Left cardiac atrium (tissue), 4 donors: Measurements from ENCODE around the gene TIFAB. TPM values are rescaled to one million over a fixed set of nuclear protein-coding genes. Genes with fewer than 3 reads are reported as not detected.

ENCODE experiments used
- ATAC-seq, 2 donors: fragments of 200-7000 bp; cut with Tn5 transposase; one replicate each; pipeline ENCODE4 v1.9.1; 2020; ENCODE audit warnings: mild to moderate bottlenecking in 2 of 2, moderate library complexity in 2 of 2
- DNase-seq: peaks from one replicate; pipeline ENCODE4 v3.0.0-alpha.2; 2020
- intact Hi-C, 2 donors: fragments of 100-400 bp; cut with DNase I; formaldehyde crosslinking; loops; one replicate each; pipeline versions ENCODE4 v1.14.1 to v1.15.1; 2022 to 2023
- total RNA-seq, 2 donors: library from RNA; stranded (reverse); fragmentation: NEBNext Ultra II Directional; extraction: Animal tissue kit (Norgen Biotek cat#: 25700); gene quantifications; one replicate each; pipeline ENCODE4 v1.2.1, GENCODE V29; 2021
- donor health status: DM: no; HTN: yes; CAD: no.
- donor health status: DM: no; HTN: yes; CAD: no; lungs with severe emphysema.
- donor health status: DM: yes; HTN: yes; CAD: no.
- donor health status: Dilated cardiomyopathy.

Gene TIFAB
- total RNA-seq, 2 donors from 2014 or later, result not detected

- no peak for ATAC-seq
- intact Hi-C loops, result no loop called here
- no peak for DNase-seq
These were observed 5.5 kb downstream of the TIFAB start for GRCh38 chr5:135446615-135447014.

GRCh38 chr5:135446206-135446605 lies 5.9 kb downstream of the TIFAB start:
- intact Hi-C loops, result no loop called here
- no peak for ATAC-seq
- no peak for DNase-seq

GRCh38 chr5:135445306-135445985 lies 6.7 kb downstream of the TIFAB start:
- intact Hi-C loops, result no loop called here
- ATAC-seq (no peak), DNase-seq (no peak)

- DNase-seq (no peak), ATAC-seq (no peak)
- intact Hi-C loops, result no loop called here
These were observed 7.3 kb downstream of the TIFAB start for GRCh38 chr5:135444881-135445280.

- no peak for DNase-seq
These were observed 7.8 kb downstream of the TIFAB start for GRCh38 chr5:135444360-135444759.

GRCh38 chr5:135443161-135443960 lies 8.8 kb downstream of the TIFAB start:
- no peak for DNase-seq
- intact Hi-C loops, result no loop called here
- no peak for ATAC-seq

More at GRCh38 chr5:135444360-135444759, 7.8 kb downstream of the TIFAB start:
- ATAC-seq, result no peak
- intact Hi-C loops, result no loop called here

- DNase-seq (no peak), ATAC-seq (no peak)
- intact Hi-C loops, result no loop called here
These were observed 9.6 kb downstream of the TIFAB start for GRCh38 chr5:135442431-135443160.

- no peak for DNase-seq
- intact Hi-C loops, result no loop called here
- ATAC-seq, result no peak
These were observed 10.2 kb downstream of the TIFAB start for GRCh38 chr5:135441919-135442318.

- ATAC-seq, result peak in 1 of 2 donors; percentile 60
- no peak for DNase-seq
- intact Hi-C loops, result no loop called here
These were observed 10.8 kb downstream of the TIFAB start for GRCh38 chr5:135441350-135441831.

- no peak for DNase-seq
- intact Hi-C loops, result no loop called here
- no peak for ATAC-seq
These were observed 11.2 kb downstream of the TIFAB start for GRCh38 chr5:135440916-135441315.

GRCh38 chr5:135439231-135440205 lies 12.6 kb downstream of the TIFAB start:
- ATAC-seq, result no peak
- no peak for DNase-seq
- intact Hi-C loops, result no loop called here

GRCh38 chr5:135438636-135439221 lies 13.4 kb downstream of the TIFAB start:
- ATAC-seq (no peak), DNase-seq (no peak)
- intact Hi-C loops, result no loop called here

- DNase-seq (peak; percentile 52), ATAC-seq (peak; percentile 18 to 73)
- intact Hi-C loops, result no loop called here
These were observed 14.2 kb downstream of the TIFAB start for GRCh38 chr5:135437796-135438560.

GRCh38 chr5:135437422-135437795 lies 14.7 kb downstream of the TIFAB start:
- no peak for DNase-seq
- intact Hi-C loops, result no loop called here
- peak in 1 of 2 donors; percentile 32 for ATAC-seq

GRCh38 chr5:135436951-135437418 lies 15.2 kb downstream of the TIFAB start:
- ATAC-seq (no peak), DNase-seq (no peak)
- intact Hi-C loops, result no loop called here

GRCh38 chr5:135435467-135436330 lies 16.5 kb downstream of the TIFAB start:
- DNase-seq (no peak), ATAC-seq (no peak)
- intact Hi-C loops, result no loop called here
